K562 (cell line): ENCODE data around the gene ZNF12. TPM values are rescaled to one million over a fixed set of nuclear protein-coding genes. Genes with fewer than 3 reads are reported as not detected.

Experiments used
- ARID4B ChIP-seq: sonication (generic); formaldehyde crosslinking; IDR thresholded peaks from 2 replicates; pipeline ENCODE4 v1.8.0; 2022; ENCODE audit warnings: mild to moderate bottlenecking, missing genetic modification reagents
- COPS2 ChIP-seq: fragments of 450-650 bp; conservative IDR thresholded peaks from 2 replicates; pipeline ENCODE4 v1.6.1; 2016; ENCODE audit warnings: mild to moderate bottlenecking, moderate library complexity
- FUS ChIP-seq: fragments of 200-400 bp; formaldehyde crosslinking; optimal IDR thresholded peaks from 2 replicates; pipeline ENCODE3; 2017; ENCODE audit warnings: low read depth, low read length
- HMGN3 ChIP-seq: IDR thresholded peaks from 2 replicates; pipeline ENCODE4 v1.6.1; 2011; ENCODE audit warnings: borderline replicate concordance, low read depth, mild to moderate bottlenecking, mixed read lengths, low read length; ENCODE audit not compliant: insufficient read length; ENCODE audit errors: extremely low read depth
- L3MBTL2 ChIP-seq: fragments of 450-650 bp; IDR thresholded peaks from 2 replicates; pipeline ENCODE4 v1.6.1; 2016; ENCODE audit warnings: mild to moderate bottlenecking, moderate library complexity
- MECOM ChIP-seq: fragments of 250-450 bp; sonication (Bioruptor Pico); IDR thresholded peaks from 2 replicates; pipeline ENCODE4 v1.8.0; 2022; ENCODE audit warnings: inconsistent platforms
- NFIC ChIP-seq: fragments of 450-650 bp; IDR thresholded peaks from 2 replicates; pipeline ENCODE4 v1.6.1; 2017; ENCODE audit warnings: mild to moderate bottlenecking, inconsistent platforms
- POLR3G ChIP-seq: IDR thresholded peaks from 2 replicates; pipeline ENCODE4 v1.6.1; 2011; ENCODE audit not compliant: insufficient read length, insufficient replicate concordance; ENCODE audit errors: extremely low read depth
- SIX5 ChIP-seq, 2 experiments: IDR thresholded peaks; 2 replicates each; pipeline ENCODE4 v1.6.1; 2011; ENCODE audit warnings: low read length in 2 of 2, borderline replicate concordance in 1 of 2, low read depth in 1 of 2, mild to moderate bottlenecking in 1 of 2, moderate library complexity in 1 of 2; ENCODE audit not compliant: insufficient read depth in 1 of 2
- SMAD2 ChIP-seq: fragments of 150-350 bp; IDR thresholded peaks from 2 replicates; pipeline ENCODE4 v1.6.1; 2014; ENCODE audit warnings: low read depth, mild to moderate bottlenecking, low read length
- ZFPM2 ChIP-seq: fragments of 250-450 bp; sonication (Bioruptor Pico); IDR thresholded peaks from 2 replicates; pipeline ENCODE4 v1.5.1; 2022; ENCODE audit warnings: mild to moderate bottlenecking
- ZNF384 ChIP-seq: IDR thresholded peaks from 2 replicates; pipeline ENCODE4 v1.6.1; 2012; ENCODE audit warnings: low read depth, low read length, improper control_type of control experiment
- ZNF592 ChIP-seq: fragments of 450-650 bp; IDR thresholded peaks from 2 replicates; pipeline ENCODE4 v1.6.1; 2017; ENCODE audit warnings: antibody characterized with exemption, mild to moderate bottlenecking
- polyA plus RNA-seq, 8 experiments: library from polyadenylated mRNA; depleted of rRNA in 4 of 8; stranded (reverse) in 5 of 8; unstranded in 3 of 8; fragments of >200 nt; fragmentation: Nextera tagmentation in 2 of 8; fragmentation: Illumina TruSeq in 1 of 8; extraction: Ambion mirVana in 2 of 8; extraction: Trizol in 1 of 8; gene quantifications; 2 replicates each; pipeline versions ENCODE4 v1.2.1 to v1.2.3, GENCODE V29; 2011 to 2014; ENCODE audit warnings: inconsistent platforms in 1 of 8, missing spikeins in 1 of 8
- total RNA-seq, 7 experiments: library from RNA; depleted of rRNA in 6 of 7; stranded (reverse); fragments of >200 nt in 6 of 7; fragmentation: Illumina TruSeq in 2 of 7; extraction: Trizol in 2 of 7; gene quantifications; 2 replicates each; pipeline versions ENCODE4 v1.2.1 to v1.2.3, GENCODE V29; 2011 to 2021; ENCODE audit warnings: low replicate concordance in 1 of 7
- TF ChIP-seq, protein P1 (sequence below): fragments of 250-450 bp; sonication (Bioruptor Pico); IDR thresholded peaks from 2 replicates; pipeline ENCODE4 v1.4.0; 2020

Gene ZNF12
- total and polyA plus RNA-seq, 9 of the 15 experiments (the other 6 are each of a cell fraction or from before 2014, with no cell fraction given), result 5.8 to 32.3 (median 18.9) TPM

DNA sequence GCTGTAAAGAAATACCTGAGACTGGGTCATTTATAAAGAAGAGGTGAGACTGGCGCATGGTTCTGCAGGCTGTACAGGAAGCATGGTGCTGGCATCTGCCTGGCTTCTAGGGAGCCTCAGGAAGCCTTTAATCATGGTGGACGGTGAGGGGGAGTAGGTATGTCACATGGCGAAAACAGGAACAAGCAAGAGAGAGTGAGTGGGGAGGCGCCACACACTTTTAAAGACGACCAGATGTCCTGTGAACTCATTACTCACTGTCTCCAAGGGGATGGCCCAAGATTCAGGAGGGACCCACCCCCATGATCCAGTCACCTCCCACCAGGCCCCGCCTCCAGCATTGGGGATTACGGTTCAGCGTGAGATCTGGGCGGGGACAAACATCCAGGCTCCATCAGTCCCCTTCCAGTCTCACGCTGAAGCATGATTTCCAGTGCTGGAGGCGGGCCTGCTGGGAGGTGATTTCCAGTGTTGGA, 66.5 kb downstream of the ZNF12 start (continued):
- TF ChIP-seq, protein P1, sequence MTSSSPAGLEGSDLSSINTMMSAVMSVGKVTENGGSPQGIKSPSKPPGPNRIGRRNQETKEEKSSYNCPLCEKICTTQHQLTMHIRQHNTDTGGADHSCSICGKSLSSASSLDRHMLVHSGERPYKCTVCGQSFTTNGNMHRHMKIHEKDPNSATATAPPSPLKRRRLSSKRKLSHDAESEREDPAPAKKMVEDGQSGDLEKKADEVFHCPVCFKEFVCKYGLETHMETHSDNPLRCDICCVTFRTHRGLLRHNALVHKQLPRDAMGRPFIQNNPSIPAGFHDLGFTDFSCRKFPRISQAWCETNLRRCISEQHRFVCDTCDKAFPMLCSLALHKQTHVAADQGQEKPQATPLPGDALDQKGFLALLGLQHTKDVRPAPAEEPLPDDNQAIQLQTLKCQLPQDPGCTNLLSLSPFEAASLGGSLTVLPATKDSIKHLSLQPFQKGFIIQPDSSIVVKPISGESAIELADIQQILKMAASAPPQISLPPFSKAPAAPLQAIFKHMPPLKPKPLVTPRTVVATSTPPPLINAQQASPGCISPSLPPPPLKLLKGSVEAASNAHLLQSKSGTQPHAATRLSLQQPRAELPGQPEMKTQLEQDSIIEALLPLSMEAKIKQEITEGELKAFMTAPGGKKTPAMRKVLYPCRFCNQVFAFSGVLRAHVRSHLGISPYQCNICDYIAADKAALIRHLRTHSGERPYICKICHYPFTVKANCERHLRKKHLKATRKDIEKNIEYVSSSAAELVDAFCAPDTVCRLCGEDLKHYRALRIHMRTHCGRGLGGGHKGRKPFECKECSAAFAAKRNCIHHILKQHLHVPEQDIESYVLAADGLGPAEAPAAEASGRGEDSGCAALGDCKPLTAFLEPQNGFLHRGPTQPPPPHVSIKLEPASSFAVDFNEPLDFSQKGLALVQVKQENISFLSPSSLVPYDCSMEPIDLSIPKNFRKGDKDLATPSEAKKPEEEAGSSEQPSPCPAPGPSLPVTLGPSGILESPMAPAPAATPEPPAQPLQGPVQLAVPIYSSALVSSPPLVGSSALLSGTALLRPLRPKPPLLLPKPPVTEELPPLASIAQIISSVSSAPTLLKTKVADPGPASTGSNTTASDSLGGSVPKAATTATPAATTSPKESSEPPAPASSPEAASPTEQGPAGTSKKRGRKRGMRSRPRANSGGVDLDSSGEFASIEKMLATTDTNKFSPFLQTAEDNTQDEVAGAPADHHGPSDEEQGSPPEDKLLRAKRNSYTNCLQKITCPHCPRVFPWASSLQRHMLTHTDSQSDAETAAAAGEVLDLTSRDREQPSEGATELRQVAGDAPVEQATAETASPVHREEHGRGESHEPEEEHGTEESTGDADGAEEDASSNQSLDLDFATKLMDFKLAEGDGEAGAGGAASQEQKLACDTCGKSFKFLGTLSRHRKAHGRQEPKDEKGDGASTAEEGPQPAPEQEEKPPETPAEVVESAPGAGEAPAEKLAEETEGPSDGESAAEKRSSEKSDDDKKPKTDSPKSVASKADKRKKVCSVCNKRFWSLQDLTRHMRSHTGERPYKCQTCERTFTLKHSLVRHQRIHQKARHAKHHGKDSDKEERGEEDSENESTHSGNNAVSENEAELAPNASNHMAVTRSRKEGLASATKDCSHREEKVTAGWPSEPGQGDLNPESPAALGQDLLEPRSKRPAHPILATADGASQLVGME, result no peak
- TF ChIP-seq COPS2, result no peak
- TF ChIP-seq NFIC, result no peak
- no peak for TF ChIP-seq ZFPM2 (CRISPR knock-in tag)
- TF ChIP-seq HMGN3, result no peak
- no peak for TF ChIP-seq SIX5 (IDR thresholded peaks at IDR 0.05; ENCODE audit: borderline replicate concordance in 1 of 2, insufficient read depth in 1 of 2, low read depth in 1 of 2, low read length in 2 of 2)
- no peak for TF ChIP-seq POLR3G
- TF ChIP-seq SMAD2, result no peak
- 0 out of 2 replicates have a peak, but pooled peaks have one; percentile 54 for TF ChIP-seq ARID4B (CRISPR knock-in tag)
- TF ChIP-seq MECOM (CRISPR knock-in tag), result peak; percentile 76; the same call in 1 of the 2 replicates
- peak; percentile 79 for TF ChIP-seq L3MBTL2
- peak; percentile 66 for TF ChIP-seq ZNF592
- TF ChIP-seq ZNF384, result no peak
- no peak for TF ChIP-seq FUS
